8988T (cell line): ENCODE data around the gene PPBP.
"Not testable (repeated sequence)": the region's sequence is repeated elsewhere in the genome, so short reads cannot be mapped to it uniquely, and the experiment has no call there.

ENCODE experiments used
- DNase-seq: peaks from one replicate; pipeline ENCODE4 v3.0.0; 2011

PPBP gene

GRCh38 chr4:73991742-73992000 lies 3.7 kb upstream of the PPBP start:
- DNase-seq: no peak

GRCh38 chr4:73990988-73991741 lies 3.2 kb upstream of the PPBP start:
- no peak for DNase-seq

- no peak for DNase-seq
These were observed 1.9 kb upstream of the PPBP start for GRCh38 chr4:73989928-73990327.

GRCh38 chr4:73989031-73989430 lies 1.0 kb upstream of the PPBP start:
- DNase-seq: no peak

GRCh38 chr4:73985528-73985852 lies 2.5 kb downstream of the PPBP start:
- DNase-seq: no peak

GRCh38 chr4:73984736-73985527 lies 3.1 kb downstream of the PPBP start:
- DNase-seq: no peak

GRCh38 chr4:73981175-73981574 lies 6.8 kb downstream of the PPBP start:
- not testable (repeated sequence) for DNase-seq

- no peak for DNase-seq
These were observed 8.5 kb downstream of the PPBP start for GRCh38 chr4:73979407-73979957.

GRCh38 chr4:73978886-73979285 lies 9.1 kb downstream of the PPBP start:
- DNase-seq: no peak

GRCh38 chr4:73976716-73977115 lies 11.3 kb downstream of the PPBP start:
- DNase-seq: no peak

GRCh38 chr4:73976217-73976616 lies 11.8 kb downstream of the PPBP start:
- DNase-seq: no peak

- no peak for DNase-seq
These were observed 13.6 kb downstream of the PPBP start for GRCh38 chr4:73974352-73974751.

GRCh38 chr4:73970945-73971344 lies 17.0 kb downstream of the PPBP start:
- no peak for DNase-seq

- no peak for DNase-seq
These were observed 18.0 kb downstream of the PPBP start for GRCh38 chr4:73970011-73970410.

- no peak for DNase-seq
These were observed 20.1 kb downstream of the PPBP start for GRCh38 chr4:73967866-73968265.

GRCh38 chr4:73964862-73965611 lies 23.0 kb downstream of the PPBP start:
- DNase-seq: no peak

GRCh38 chr4:73962724-73963123 lies 25.3 kb downstream of the PPBP start:
- no peak for DNase-seq

- DNase-seq: not testable (repeated sequence)
These were observed 28.9 kb downstream of the PPBP start for GRCh38 chr4:73959041-73959440.

GRCh38 chr4:73952352-73952751 lies 35.6 kb downstream of the PPBP start:
- no peak for DNase-seq

GRCh38 chr4:73950376-73950920 lies 37.5 kb downstream of the PPBP start:
- DNase-seq: not testable (repeated sequence)

- DNase-seq: no peak
These were observed 38.8 kb downstream of the PPBP start for GRCh38 chr4:73948990-73949706.

- DNase-seq: no peak
These were observed 39.7 kb downstream of the PPBP start for GRCh38 chr4:73948291-73948690.
